Activated naive CD8-positive, alpha-beta T cell treated with anti-CD3 and anti-CD28 coated beads, Interleukin-2, amount 50 U/mL, for 24 hours (primary cell): Measurements from ENCODE around the gene IQGAP2.
A peak's percentile ranks its signal among the peaks of the same experiment; 100 is the strongest.
"Not testable (repeated sequence)": the region's sequence is repeated elsewhere in the genome, so short reads cannot be mapped to it uniquely, and the experiment has no call there.

Experiments
- ATAC-seq: fragments of 150-1000 bp; cut with Tn5 transposase; one replicate; pipeline ENCODE4 v1.10.0; 2021
- DNase-seq: peaks from one replicate; pipeline ENCODE4 v3.0.0; 2021
- H3K27ac Mint-ChIP-seq: one replicate; pipeline ENCODE4 v1.8.0; 2021; ENCODE audit warnings: mild to moderate bottlenecking, mixed read lengths
- H3K27me3 Mint-ChIP-seq: one replicate; pipeline ENCODE4 v1.8.0; 2021; ENCODE audit warnings: mixed read lengths
- H3K36me3 Mint-ChIP-seq: one replicate; pipeline ENCODE4 v1.8.0; 2021; ENCODE audit warnings: low read depth, mixed read lengths
- H3K4me1 Mint-ChIP-seq: one replicate; pipeline ENCODE4 v1.8.0; 2021; ENCODE audit warnings: mixed read lengths
- H3K4me3 Mint-ChIP-seq: one replicate; pipeline ENCODE4 v1.8.0; 2021; ENCODE audit warnings: mild to moderate bottlenecking, moderate library complexity, mixed read lengths
- H3K9me3 Mint-ChIP-seq: one replicate; pipeline ENCODE4 v1.8.0; 2021; ENCODE audit warnings: mixed read lengths

IQGAP2 gene

DNA sequence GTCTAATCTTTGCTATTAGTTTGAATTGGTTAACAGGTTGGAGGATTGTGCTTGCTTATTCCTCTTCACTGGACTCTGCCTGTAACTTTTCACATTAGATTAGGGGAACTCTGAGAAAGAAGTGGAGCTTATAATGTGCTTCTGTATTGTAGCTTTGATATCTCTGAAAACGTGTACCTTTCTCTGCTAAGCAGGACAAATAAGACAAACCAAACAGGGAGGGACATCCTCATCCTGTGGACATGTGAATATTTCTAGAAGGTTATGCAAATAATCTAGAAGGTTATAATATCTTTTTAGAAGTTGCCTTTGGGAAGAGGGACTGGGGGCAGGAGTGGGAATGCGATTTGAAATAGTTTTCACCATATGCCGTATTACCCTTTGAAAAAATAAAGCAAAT, 11.7 kb downstream of the IQGAP2 start:
- Mint-ChIP-seq H3K36me3 (no peaks in the 10 kb centered on the region), H3K27me3 (no peaks in the 10 kb centered on the region), H3K4me3 (no peak overlapping the region), H3K9me3 (no peaks in the 10 kb centered on the region), H3K27ac (no peak overlapping the region), H3K4me1 (peaks cover 56% of the 10 kb centered on the region)
- DNase-seq, result no peak
- no peak for ATAC-seq

DNA sequence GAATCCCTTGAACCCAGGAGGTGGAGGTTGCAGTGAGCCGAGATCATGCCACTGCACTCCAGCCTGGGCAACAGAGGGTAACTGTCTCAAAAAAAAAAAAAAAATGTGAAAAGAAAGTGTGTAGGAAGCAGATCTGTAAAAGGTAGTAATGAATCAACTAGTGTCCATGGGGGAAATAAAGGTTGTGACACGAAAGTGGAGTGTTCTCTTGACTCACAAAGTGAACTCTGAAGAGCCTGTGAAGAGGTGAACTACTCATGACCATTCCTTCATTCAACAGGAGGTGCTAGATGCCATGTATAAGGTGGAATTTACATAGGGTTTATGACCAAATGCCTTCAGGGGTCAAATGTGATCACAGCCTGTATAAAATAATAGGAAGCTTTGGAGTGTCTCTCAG, 12.8 kb downstream of the IQGAP2 start:
- DNase-seq (no peak), ATAC-seq (peak; percentile 46)
- H3K9me3 Mint-ChIP-seq, result no peaks in the 10 kb centered on the region
- H3K27ac Mint-ChIP-seq, result no peak overlapping the region
- H3K36me3 Mint-ChIP-seq, result peaks cover 2% of the 10 kb centered on the region
- no peaks in the 10 kb centered on the region for H3K27me3 Mint-ChIP-seq
- no peak overlapping the region for H3K4me3 Mint-ChIP-seq
- H3K4me1 Mint-ChIP-seq, result peaks cover 51% of the 10 kb centered on the region

DNA sequence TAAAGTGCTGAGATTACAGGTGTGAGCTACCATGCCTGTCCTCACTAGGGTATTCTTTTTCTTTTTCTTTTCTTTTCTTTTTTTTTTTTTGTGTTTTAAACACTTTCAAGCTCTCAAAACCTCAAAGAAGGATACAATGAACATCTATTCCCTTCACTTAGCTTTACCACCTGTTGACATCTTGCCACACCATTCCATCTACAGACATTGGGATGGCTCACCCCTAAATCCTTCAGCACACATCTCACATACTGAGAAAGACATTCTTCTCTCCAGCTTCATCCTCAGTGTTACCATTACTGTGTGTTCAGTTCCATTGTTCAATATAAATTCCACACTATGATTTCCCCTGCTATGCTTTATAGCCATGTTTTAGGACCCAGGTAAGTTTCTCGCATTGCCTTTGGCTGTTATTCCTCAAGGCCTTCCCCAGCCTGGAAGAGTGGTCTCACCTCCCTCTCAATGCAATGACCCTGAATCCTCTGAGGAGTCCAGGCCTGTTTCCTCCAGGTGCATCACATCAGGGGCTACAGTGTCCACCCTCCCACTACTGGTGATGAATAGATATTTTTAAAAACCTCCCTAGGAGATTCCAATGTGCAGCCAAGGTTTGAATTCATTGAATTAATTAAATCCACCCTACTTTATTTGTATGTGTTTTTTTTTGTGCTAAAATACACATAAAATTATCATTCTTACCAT, 16.7 kb downstream of the IQGAP2 start:
- ATAC-seq (no peak), DNase-seq (no peak)
- no peak overlapping the region for H3K27ac Mint-ChIP-seq
- no peak overlapping the region for H3K4me3 Mint-ChIP-seq
- no peaks in the 10 kb centered on the region for H3K9me3 Mint-ChIP-seq
- H3K27me3 Mint-ChIP-seq, result no peaks in the 10 kb centered on the region
- H3K36me3 Mint-ChIP-seq, result peaks cover 2% of the 10 kb centered on the region
- peaks cover 33% of the 10 kb centered on the region for H3K4me1 Mint-ChIP-seq

DNA sequence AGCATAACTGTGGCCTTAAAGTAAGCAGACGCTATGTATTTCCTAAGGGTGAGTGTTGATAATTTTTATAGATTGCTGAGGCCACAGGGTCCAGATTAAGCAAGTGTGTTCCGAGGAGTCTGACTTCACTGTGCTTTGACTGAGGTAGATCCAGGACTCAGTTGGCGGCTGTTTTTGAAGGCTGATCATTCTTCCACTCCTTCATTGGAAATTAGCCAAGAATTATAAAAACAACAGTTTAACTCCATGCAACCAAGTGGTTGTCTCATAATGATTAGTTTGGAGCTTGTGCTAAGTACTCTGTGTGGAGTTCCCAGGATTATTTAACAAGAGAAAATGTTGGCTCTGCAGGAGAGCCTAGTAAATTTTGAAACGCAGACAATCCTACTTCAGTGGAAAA, 19.1 kb downstream of the IQGAP2 start:
- Mint-ChIP-seq H3K4me3 (no peak overlapping the region), H3K4me1 (peaks cover 29% of the 10 kb centered on the region), H3K9me3 (no peaks in the 10 kb centered on the region), H3K27ac (no peak overlapping the region), H3K27me3 (no peaks in the 10 kb centered on the region), H3K36me3 (peaks cover 2% of the 10 kb centered on the region)
- no peak for ATAC-seq
- DNase-seq, result no peak

DNA sequence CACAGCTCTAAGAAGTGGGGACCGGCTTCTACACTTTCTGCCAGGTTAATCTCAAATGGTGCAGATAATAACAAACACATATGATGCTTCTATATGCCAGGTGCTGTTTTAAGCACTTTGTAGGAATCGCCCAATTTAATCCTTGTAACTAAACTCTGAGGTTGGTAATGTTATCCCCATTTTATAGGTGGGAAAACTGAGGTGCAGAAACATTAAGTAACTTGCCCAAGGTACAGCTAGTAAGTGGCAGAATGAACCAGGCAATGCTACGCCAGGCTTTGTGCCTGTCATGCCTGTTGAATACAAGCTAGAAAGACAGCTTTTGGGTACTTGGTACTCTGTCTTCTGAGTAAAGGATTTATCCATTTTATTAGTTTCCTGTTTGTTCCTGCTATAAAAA, 19.7 kb downstream of the IQGAP2 start:
- ATAC-seq, result no peak
- Mint-ChIP-seq H3K27ac (no peak overlapping the region), H3K9me3 (no peaks in the 10 kb centered on the region), H3K27me3 (no peaks in the 10 kb centered on the region), H3K4me3 (no peak overlapping the region), H3K36me3 (peaks cover 2% of the 10 kb centered on the region), H3K4me1 (peaks cover 29% of the 10 kb centered on the region)
- no peak for DNase-seq

DNA sequence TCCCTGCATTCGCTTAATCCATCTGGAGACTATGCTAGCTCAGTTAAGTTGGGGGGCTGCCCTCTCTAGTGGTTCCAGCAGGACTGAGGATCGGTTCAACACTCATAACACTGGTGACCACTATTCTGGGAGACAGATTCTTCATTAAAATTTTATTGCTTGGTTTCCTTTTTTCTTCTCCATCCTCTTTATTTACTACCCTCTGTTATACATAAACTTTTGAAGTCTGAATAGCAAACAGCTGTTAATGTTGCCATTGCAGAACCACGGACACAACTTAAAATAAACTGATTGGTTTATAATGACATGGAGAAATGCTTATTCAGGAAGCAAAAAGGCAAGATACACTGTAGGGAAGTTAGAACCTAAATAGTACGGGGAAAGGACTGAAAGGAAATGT, 22.1 kb downstream of the IQGAP2 start:
- no peaks in the 10 kb centered on the region for H3K9me3 Mint-ChIP-seq
- H3K4me3 Mint-ChIP-seq, result no peak overlapping the region
- H3K36me3 Mint-ChIP-seq, result peaks cover 5% of the 10 kb centered on the region
- H3K27me3 Mint-ChIP-seq, result no peaks in the 10 kb centered on the region
- H3K4me1 Mint-ChIP-seq, result peaks cover 29% of the 10 kb centered on the region
- DNase-seq, result no peak
- no peak for ATAC-seq
- no peak overlapping the region for H3K27ac Mint-ChIP-seq

DNA sequence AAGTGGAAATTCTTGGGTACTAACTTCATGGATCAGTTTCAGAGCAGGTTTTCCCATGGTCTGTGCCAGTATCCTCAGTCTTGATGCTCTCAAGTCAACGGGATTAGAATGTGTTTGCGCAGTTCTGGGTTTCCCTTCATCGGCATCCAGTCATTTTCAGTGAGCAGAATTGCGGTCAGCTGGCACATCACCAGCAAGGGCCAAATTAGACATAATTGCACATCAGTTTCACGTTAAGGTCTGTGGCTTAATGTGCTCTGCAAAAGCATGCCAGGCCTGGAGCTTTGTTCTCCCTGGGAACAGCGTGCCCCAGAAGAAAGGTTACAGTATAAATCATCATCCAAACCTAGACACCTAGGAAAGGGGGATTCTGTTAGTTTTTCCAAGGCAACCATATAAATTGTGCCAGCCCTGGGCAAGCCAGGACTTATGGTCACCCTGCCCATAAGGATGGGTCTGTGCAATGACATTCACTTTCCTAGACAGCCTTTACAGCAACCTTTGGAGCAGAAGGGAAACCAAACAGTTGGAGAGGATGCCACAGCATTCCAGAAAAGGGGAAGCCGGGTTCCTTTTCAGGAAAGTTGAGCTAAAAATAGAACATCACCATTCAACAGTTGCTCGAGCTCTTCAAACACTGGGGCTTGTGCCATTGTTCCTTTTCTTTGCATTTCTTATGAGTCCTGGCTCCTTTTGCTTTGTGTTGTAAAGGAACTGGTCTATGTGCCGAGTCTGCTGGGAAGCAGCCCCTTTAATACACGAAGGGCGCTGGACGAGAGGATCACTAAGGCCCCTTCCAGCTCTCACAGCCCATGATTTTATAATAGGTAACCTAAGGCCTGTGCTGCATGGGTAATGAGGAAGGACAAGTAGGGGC, 23.1 kb downstream of the IQGAP2 start:
- Mint-ChIP-seq H3K36me3 (peaks cover 2% of the 10 kb centered on the region), H3K4me1 (peaks cover 24% of the 10 kb centered on the region), H3K9me3 (no peaks in the 10 kb centered on the region), H3K27ac (no peak overlapping the region), H3K27me3 (no peaks in the 10 kb centered on the region), H3K4me3 (no peak overlapping the region)
- no peak for DNase-seq
- ATAC-seq, result no peak

DNA sequence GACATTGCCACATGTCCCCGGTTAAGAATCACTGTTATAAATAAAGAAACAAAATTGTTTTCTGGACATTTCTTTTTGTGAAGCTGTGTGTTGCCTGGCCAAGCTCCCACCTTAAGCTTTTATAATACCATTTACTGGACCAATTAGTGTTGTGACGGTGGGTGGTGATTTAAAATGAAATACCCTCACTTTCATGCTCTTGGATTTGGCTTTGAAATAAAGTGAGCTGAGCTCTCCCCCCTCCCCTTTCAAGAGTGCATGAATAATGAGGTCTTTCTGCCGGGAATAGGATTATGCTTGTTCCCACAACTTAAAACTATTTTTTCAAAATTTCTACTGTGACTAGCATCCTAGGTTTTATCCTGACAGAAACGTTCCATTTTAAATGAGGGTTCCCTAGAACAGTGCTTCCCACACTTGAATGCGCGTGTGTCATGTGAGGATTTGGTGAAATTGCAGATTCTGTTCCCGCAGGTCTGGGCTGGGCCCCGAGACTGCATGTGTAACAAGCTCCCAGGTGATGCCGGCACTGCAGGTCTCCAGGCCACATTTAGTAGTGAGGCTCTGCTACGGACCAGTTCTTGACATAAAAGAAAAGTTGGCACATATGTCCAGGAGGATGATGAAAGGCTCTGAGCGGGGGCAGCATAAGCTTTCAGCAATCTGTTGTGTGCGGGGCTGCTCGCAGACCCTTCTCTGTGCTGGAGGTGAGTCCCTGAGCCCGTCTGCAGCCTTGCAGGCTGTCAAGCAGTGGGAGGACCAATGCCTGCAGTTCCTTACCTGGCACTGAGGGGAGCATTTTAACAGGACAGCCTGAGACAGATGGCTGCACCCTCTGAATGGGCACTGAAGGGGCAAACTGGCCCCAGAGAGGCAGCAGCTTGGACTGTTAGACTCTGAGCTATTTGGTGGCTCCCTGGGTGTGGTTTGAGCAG, 24.4 kb downstream of the IQGAP2 start:
- no peak overlapping the region for H3K27ac Mint-ChIP-seq
- DNase-seq (no peak), ATAC-seq (no peak)
- peaks cover 26% of the 10 kb centered on the region for H3K4me1 Mint-ChIP-seq
- no peaks in the 10 kb centered on the region for H3K9me3 Mint-ChIP-seq
- no peaks in the 10 kb centered on the region for H3K27me3 Mint-ChIP-seq
- H3K36me3 Mint-ChIP-seq, result peaks cover 2% of the 10 kb centered on the region
- H3K4me3 Mint-ChIP-seq, result no peak overlapping the region

DNA sequence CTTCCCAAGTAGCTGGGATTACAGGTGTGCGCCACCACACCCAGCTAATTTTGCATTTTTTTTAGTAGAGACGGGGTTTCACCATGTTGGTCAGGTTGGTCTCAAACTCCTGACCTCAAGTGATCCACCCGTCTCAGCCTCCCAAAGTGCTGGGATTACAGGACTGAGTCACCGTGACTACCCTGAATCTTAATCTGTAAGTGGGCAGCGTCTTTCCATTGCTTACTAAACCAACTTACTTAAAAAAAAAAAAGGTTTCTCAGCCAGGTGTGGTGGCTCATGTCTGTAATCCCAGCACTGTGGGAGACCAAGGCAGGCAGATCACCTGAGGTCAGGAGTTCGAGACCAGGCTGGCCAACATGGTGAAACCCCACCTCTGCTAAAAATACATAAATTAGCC, 25.5 kb downstream of the IQGAP2 start:
- H3K27ac Mint-ChIP-seq, H3K4me3 Mint-ChIP-seq, H3K27me3 Mint-ChIP-seq, H3K36me3 Mint-ChIP-seq, DNase-seq, H3K9me3 Mint-ChIP-seq: not testable (repeated sequence)
- ATAC-seq, result peak; percentile 46
- peaks cover 31% of the 10 kb centered on the region for H3K4me1 Mint-ChIP-seq

DNA sequence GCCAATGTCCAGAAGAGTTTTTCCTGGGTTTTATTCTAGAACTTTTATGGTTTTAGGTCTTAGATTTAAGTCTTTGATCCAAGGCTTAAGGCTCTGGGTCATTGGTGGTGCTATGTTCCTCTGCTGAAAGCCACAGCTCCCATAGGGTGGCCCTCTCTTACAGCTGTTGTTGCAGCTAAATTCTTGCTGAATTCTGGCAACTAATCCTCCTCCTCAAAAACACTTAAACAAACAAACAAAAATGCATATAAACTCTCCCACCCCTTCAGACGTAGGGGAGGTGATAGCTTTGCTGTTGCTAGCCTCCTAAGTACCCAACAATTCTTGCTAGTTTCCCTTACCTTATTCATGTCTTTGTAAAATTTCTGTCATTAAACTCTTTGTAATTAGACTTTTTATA, 30.2 kb downstream of the IQGAP2 start:
- Mint-ChIP-seq H3K27me3 (no peaks in the 10 kb centered on the region), H3K4me1 (peaks cover 13% of the 10 kb centered on the region), H3K4me3 (no peak overlapping the region), H3K9me3 (peaks cover 14% of the 10 kb centered on the region), H3K36me3 (peaks cover 11% of the 10 kb centered on the region), H3K27ac (no peak overlapping the region)
- ATAC-seq, result no peak
- no peak for DNase-seq

DNA sequence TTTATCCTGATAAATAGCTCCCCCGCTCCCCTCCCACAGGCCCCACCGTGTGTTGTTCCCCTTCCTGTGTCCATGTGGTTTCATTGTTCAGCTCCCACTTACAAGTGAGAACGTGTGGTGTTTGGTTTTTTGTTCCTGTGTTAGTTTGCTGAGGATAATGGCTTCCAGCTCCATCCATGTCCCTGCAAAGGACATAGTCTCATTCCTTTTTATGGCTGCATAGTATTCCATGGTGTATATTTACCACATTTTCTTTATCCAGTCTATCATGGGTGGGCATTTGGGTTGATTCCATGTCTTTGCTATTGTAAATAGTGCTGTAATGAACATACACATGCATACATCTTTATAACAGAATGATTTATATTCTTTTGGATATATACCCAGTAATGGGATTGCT, 34.4 kb downstream of the IQGAP2 start:
- H3K4me3 Mint-ChIP-seq, H3K27ac Mint-ChIP-seq, DNase-seq, H3K27me3 Mint-ChIP-seq, ATAC-seq: not testable (repeated sequence)
- peaks cover 22% of the 10 kb centered on the region for H3K36me3 Mint-ChIP-seq
- H3K9me3 Mint-ChIP-seq, result peaks cover 23% of the 10 kb centered on the region
- peaks cover 13% of the 10 kb centered on the region for H3K4me1 Mint-ChIP-seq

DNA sequence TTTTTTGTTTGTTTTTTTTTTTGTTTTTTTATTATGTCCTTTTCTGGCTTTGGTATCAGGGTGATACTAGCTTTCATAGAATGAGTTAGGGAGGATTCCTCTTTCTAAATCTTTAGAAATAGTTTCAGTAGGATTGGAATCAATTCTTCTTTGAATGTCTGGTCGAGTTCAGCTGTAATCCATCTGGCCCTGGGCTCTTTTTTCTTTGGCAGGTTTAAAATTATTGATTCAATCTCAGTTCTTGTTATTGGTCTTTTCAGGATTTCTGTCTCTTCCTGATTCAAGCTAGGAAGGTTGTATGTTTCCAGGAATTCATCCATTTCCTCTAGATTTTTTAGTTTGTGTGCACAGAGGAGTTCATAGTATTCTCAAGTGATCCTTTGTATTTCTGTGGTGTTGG, 34.9 kb downstream of the IQGAP2 start:
- Mint-ChIP-seq H3K27ac (no peak overlapping the region), H3K4me3 (no peak overlapping the region), H3K9me3 (peaks cover 23% of the 10 kb centered on the region), H3K4me1 (peaks cover 11% of the 10 kb centered on the region), H3K27me3 (no peaks in the 10 kb centered on the region), H3K36me3 (peaks cover 22% of the 10 kb centered on the region)
- DNase-seq, result no peak
- no peak for ATAC-seq

DNA sequence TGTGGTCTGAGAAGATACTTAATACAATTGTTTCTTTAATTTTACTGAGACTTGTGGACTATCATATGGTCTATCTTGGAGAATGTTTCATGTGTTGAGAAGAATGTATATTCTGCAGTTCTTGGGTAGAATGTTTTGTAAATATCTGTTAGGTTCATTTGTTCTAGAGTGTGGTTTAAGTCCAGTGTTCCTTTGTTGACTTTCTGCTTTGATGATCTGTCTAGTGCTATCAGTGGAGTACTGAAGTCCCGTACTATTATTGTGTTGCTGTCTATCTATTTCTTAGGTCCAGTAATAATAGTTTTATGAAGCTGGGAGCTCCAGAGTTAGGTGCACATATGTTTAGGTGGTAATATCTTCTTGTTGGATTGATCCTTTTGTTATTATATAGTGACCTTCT, 36.1 kb downstream of the IQGAP2 start:
- H3K4me1 Mint-ChIP-seq, result peaks cover 8% of the 10 kb centered on the region
- no peak for DNase-seq
- H3K36me3 Mint-ChIP-seq, result peaks cover 24% of the 10 kb centered on the region
- H3K9me3 Mint-ChIP-seq, result peaks cover 23% of the 10 kb centered on the region
- H3K27ac Mint-ChIP-seq, result no peak overlapping the region
- no peaks in the 10 kb centered on the region for H3K27me3 Mint-ChIP-seq
- ATAC-seq, result no peak
- H3K4me3 Mint-ChIP-seq, result no peak overlapping the region

DNA sequence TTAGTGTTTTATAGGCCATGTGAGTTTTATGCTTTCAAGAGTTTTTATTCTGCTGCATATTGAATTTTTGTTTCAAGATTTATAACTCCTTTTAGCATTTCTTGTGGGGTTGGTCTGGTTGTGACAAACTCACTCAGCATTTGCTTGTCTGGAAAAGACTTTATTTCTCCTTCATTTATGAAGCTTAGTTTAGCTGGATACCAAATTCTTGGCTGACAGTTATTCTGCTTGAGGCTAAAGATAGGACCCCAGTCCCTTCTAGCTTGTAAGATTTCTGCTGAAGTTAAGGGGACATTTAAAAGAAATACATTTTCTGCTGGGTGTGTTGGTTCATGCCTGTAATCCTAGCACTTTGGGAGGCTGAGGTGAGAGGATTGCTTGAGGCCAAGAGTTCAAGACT, 36.8 kb downstream of the IQGAP2 start:
- Mint-ChIP-seq H3K27ac (no peak overlapping the region), H3K4me1 (peaks cover 8% of the 10 kb centered on the region), H3K4me3 (no peak overlapping the region), H3K9me3 (peaks cover 23% of the 10 kb centered on the region), H3K36me3 (peaks cover 25% of the 10 kb centered on the region), H3K27me3 (no peaks in the 10 kb centered on the region)
- no peak for ATAC-seq
- DNase-seq, result no peak
